Panc1 (cell line): Measurements from ENCODE around the gene PPP4R2.

Experiments used
- CTCF ChIP-seq: fragments of 450-650 bp; IDR thresholded peaks from 2 replicates; pipeline ENCODE4 v1.5.1; 2017; ENCODE audit warnings: mild to moderate bottlenecking
- POLR2AphosphoS5 ChIP-seq: IDR thresholded peaks from 2 replicates; pipeline ENCODE4 v1.6.1; 2012; ENCODE audit warnings: mild to moderate bottlenecking, low read depth, low read length, moderate library complexity
- REST ChIP-seq, 2 experiments: IDR thresholded peaks; 2 replicates each; pipeline ENCODE4 v1.6.1; 2011 to 2012; ENCODE audit warnings: low read depth in 2 of 2, control low read depth in 1 of 2, low read length in 1 of 2, mild to moderate bottlenecking in 1 of 2, moderate library complexity in 1 of 2; ENCODE audit not compliant: insufficient read depth in 1 of 2
- SIN3A ChIP-seq: IDR thresholded peaks from 2 replicates; pipeline ENCODE4 v1.6.1; 2012; ENCODE audit warnings: low read depth, mild to moderate bottlenecking, low read length, moderate library complexity, borderline replicate concordance; ENCODE audit not compliant: insufficient read depth

GRCh38 chr3:73021301-73021835 is 24.8 kb downstream of the PPP4R2 start:
- TF ChIP-seq CTCF (no peak), SIN3A (no peak), POLR2AphosphoS5 (no peak), REST (IDR thresholded peaks at IDR 0.05; ENCODE audit: insufficient read depth in 1 of 2, low read depth in 2 of 2, low read length in 1 of 2) (no peak)
